HEK293 (cell line): ENCODE data around the gene CCDC195.

Experiments
- CTCF ChIA-PET: fragments of 350-600 bp; formaldehyde crosslinking; extraction: SDS; loops from one replicate; lab custom pipeline; 2021; ENCODE audit warnings: antibody characterized with exemption; lab: Yijun Ruan, JAX
- POLR2A ChIA-PET: fragments of 300-600 bp; formaldehyde crosslinking; extraction: SDS; loops from one replicate; lab custom pipeline; 2020; ENCODE audit warnings: antibody characterized with exemption, inconsistent platforms; lab: Yijun Ruan, JAX
- H3K27ac ChIP-seq: fragments of 200-500 bp; sonication (Bioruptor generic); 2 replicates; pipeline ENCODE4 v1.5.1; 2014; ENCODE audit warnings: low read depth, low read length, control low read depth, inconsistent platforms; ENCODE audit errors: extremely low read depth
- H3K36me3 ChIP-seq, 2 experiments: fragments of 200-500 bp in 1 of 2; sonication (Bioruptor generic) in 1 of 2; 1 replicate in 1 of 2; 2 replicates in 1 of 2; pipeline ENCODE4 v1.5.1; 2014 to 2017; ENCODE audit warnings: inconsistent platforms in 2 of 2, low read length in 2 of 2; ENCODE audit not compliant: control insufficient read depth in 2 of 2, insufficient read depth in 1 of 2
- H3K4me1 ChIP-seq: fragments of 200-500 bp; sonication (Bioruptor generic); 2 replicates; pipeline ENCODE4 v1.5.1; 2014; ENCODE audit warnings: mild to moderate bottlenecking, low read length, inconsistent platforms; ENCODE audit not compliant: control insufficient read depth, insufficient read depth
- H3K4me3 ChIP-seq: 2 replicates; pipeline ENCODE4 v1.5.1; 2011; ENCODE audit warnings: low read depth, mild to moderate bottlenecking, control low read depth, low read length, moderate library complexity
- H3K9me3 ChIP-seq: fragments of 200-500 bp; sonication (Bioruptor generic); 2 replicates; pipeline ENCODE4 v1.5.1; 2014; ENCODE audit warnings: low read depth, low read length, inconsistent platforms; ENCODE audit not compliant: control insufficient read depth, insufficient read depth
- IKZF3 ChIP-seq: fragments of 450-650 bp; IDR thresholded peaks from 2 replicates; pipeline ENCODE4 v1.5.0; 2018; ENCODE audit warnings: missing biosample characterization, mild to moderate bottlenecking, missing genetic modification characterization, moderate library complexity
- KLF8 ChIP-seq: fragments of 450-650 bp; formaldehyde crosslinking; IDR thresholded peaks from 2 replicates; pipeline ENCODE4 v1.5.1; 2016; ENCODE audit warnings: missing biosample characterization, missing genetic modification characterization
- OSR2 ChIP-seq: fragments of 450-650 bp; formaldehyde crosslinking; IDR thresholded peaks from 2 replicates; pipeline ENCODE4 v1.5.1; 2016; ENCODE audit warnings: missing biosample characterization, missing genetic modification characterization
- SETDB1 ChIP-seq: IDR thresholded peaks from one replicate; pipeline ENCODE4 v1.6.1; 2017; ENCODE audit warnings: mild to moderate bottlenecking, low read length, moderate library complexity, mixed read lengths; ENCODE audit not compliant: insufficient read length
- TRIM28 ChIP-seq: IDR thresholded peaks from 2 replicates; pipeline ENCODE4 v1.6.1; 2011; ENCODE audit warnings: low read length, control low read depth, borderline replicate concordance
- WT1 ChIP-seq: fragments of 450-650 bp; formaldehyde crosslinking; IDR thresholded peaks from 2 replicates; pipeline ENCODE4 v1.5.1; 2016; ENCODE audit warnings: missing biosample characterization, missing genetic modification characterization
- ZBTB17 ChIP-seq: fragments of 450-650 bp; formaldehyde crosslinking; IDR thresholded peaks from 2 replicates; pipeline ENCODE4 v1.5.1; 2016; ENCODE audit warnings: missing biosample characterization, missing genetic modification characterization
- ZNF112 ChIP-seq: fragments of 450-650 bp; formaldehyde crosslinking; IDR thresholded peaks from 2 replicates; pipeline ENCODE4 v1.5.0; 2017; ENCODE audit warnings: missing biosample characterization, missing genetic modification characterization
- ZNF311 ChIP-seq: fragments of 450-650 bp; formaldehyde crosslinking; IDR thresholded peaks from 2 replicates; pipeline ENCODE4 v1.5.1; 2017; ENCODE audit warnings: missing biosample characterization, missing genetic modification characterization, borderline replicate concordance
- ZNF585B ChIP-seq: fragments of 450-650 bp; formaldehyde crosslinking; IDR thresholded peaks from 2 replicates; pipeline ENCODE4 v1.5.1; 2016; ENCODE audit warnings: missing biosample characterization, missing genetic modification characterization
- ZNF777 ChIP-seq: fragments of 450-650 bp; formaldehyde crosslinking; IDR thresholded peaks from 2 replicates; pipeline ENCODE4 v1.5.1; 2017; ENCODE audit warnings: missing biosample characterization, missing genetic modification characterization, borderline replicate concordance
- ZXDB ChIP-seq: fragments of 450-650 bp; formaldehyde crosslinking; IDR thresholded peaks from 2 replicates; pipeline ENCODE4 v1.5.1; 2016; ENCODE audit warnings: missing biosample characterization, missing genetic modification characterization
- TF ChIP-seq, protein P1 (sequence below): fragments of 450-650 bp; formaldehyde crosslinking; IDR thresholded peaks from 2 replicates; pipeline ENCODE4 v1.5.1; 2016; ENCODE audit warnings: missing biosample characterization, missing genetic modification characterization
- TF ChIP-seq, protein P2 (sequence below): fragments of 450-650 bp; formaldehyde crosslinking; IDR thresholded peaks from 2 replicates; pipeline ENCODE4 v1.5.1; 2016; ENCODE audit warnings: missing biosample characterization, missing genetic modification characterization, low read depth
- TF ChIP-seq, protein P3 (sequence below): fragments of 450-650 bp; formaldehyde crosslinking; IDR thresholded peaks from 2 replicates; pipeline ENCODE4 v1.5.1; 2017; ENCODE audit warnings: missing biosample characterization, mild to moderate bottlenecking, missing genetic modification characterization, moderate library complexity

Gene CCDC195

DNA sequence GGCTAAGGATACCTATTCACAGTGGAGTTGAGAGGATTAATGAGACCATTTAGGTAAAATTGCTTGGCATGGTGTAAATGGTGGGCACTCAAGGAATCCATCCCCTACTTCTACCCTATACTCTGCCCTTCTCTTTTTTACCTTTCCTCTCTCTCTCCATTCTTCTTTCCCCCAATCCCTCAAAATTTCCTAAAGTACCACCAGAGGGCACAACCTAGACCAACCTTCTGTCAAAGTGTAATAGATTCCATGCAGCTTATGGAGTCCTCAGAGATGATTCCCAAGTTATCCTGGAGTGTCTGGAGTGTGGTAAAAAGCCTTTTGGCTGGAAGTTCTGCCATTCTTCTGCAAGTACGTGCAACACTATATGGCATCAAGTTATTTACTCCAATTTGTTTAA, 33.0 kb upstream of the CCDC195 start:
- POLR2A ChIA-PET = no interaction called here
- TF ChIP-seq, protein P1, sequence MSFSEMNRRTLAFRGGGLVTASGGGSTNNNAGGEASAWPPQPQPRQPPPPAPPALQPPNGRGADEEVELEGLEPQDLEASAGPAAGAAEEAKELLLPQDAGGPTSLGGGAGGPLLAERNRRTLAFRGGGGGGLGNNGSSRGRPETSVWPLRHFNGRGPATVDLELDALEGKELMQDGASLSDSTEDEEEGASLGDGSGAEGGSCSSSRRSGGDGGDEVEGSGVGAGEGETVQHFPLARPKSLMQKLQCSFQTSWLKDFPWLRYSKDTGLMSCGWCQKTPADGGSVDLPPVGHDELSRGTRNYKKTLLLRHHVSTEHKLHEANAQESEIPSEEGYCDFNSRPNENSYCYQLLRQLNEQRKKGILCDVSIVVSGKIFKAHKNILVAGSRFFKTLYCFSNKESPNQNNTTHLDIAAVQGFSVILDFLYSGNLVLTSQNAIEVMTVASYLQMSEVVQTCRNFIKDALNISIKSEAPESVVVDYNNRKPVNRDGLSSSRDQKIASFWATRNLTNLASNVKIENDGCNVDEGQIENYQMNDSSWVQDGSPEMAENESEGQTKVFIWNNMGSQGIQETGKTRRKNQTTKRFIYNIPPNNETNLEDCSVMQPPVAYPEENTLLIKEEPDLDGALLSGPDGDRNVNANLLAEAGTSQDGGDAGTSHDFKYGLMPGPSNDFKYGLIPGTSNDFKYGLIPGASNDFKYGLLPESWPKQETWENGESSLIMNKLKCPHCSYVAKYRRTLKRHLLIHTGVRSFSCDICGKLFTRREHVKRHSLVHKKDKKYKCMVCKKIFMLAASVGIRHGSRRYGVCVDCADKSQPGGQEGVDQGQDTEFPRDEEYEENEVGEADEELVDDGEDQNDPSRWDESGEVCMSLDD (tag by site-specific recombination) = no peak
- TF ChIP-seq, protein P2, sequence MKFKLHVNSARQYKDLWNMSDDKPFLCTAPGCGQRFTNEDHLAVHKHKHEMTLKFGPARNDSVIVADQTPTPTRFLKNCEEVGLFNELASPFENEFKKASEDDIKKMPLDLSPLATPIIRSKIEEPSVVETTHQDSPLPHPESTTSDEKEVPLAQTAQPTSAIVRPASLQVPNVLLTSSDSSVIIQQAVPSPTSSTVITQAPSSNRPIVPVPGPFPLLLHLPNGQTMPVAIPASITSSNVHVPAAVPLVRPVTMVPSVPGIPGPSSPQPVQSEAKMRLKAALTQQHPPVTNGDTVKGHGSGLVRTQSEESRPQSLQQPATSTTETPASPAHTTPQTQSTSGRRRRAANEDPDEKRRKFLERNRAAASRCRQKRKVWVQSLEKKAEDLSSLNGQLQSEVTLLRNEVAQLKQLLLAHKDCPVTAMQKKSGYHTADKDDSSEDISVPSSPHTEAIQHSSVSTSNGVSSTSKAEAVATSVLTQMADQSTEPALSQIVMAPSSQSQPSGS = no peak
- TF ChIP-seq, protein P3, sequence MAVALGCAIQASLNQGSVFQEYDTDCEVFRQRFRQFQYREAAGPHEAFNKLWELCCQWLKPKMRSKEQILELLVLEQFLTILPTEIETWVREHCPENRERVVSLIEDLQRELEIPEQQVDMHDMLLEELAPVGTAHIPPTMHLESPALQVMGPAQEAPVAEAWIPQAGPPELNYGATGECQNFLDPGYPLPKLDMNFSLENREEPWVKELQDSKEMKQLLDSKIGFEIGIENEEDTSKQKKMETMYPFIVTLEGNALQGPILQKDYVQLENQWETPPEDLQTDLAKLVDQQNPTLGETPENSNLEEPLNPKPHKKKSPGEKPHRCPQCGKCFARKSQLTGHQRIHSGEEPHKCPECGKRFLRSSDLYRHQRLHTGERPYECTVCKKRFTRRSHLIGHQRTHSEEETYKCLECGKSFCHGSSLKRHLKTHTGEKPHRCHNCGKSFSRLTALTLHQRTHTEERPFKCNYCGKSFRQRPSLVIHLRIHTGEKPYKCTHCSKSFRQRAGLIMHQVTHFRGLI (tag by site-specific recombination) = no peak
- no peak for TF ChIP-seq WT1
- TF ChIP-seq OSR2 = no peak
- no peak for TF ChIP-seq ZBTB17
- no peak for TF ChIP-seq ZNF112 (tag by site-specific recombination)
- TF ChIP-seq IKZF3 = no peak
- no peak for TF ChIP-seq KLF8 (tag by site-specific recombination)
- H3K4me1 ChIP-seq = no peaks in the 10 kb centered on the region
- no peaks in the 10 kb centered on the region for H3K9me3 ChIP-seq
- no peak overlapping the region for H3K27ac ChIP-seq
- H3K36me3 ChIP-seq = no peaks in the 10 kb centered on the region
- CTCF ChIA-PET = no interaction called here
- no peak overlapping the region for H3K4me3 ChIP-seq

DNA sequence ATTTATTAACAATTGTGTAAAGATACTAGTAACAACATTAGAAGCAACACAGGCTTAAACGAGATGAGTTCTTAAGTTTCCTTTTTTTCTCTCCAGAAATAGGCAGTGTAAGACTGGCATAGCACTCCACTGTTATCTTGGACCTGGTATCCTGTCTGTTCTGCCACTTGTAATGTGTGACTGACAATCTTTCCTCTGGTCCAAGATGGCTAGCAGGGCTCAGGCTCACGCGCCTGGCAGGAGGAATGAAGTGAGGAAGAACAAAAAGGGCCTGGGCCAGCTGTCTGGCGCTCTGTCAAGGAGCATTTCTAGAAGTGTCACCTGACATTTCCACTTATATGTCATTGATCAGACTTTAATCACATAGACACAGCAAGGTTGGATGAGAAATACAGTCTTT, 31.6 kb upstream of the CCDC195 start:
- Histone ChIP-seq H3K4me1 (no peaks in the 10 kb centered on the region), H3K27ac (no peak overlapping the region), H3K9me3 (no peaks in the 10 kb centered on the region), H3K4me3 (no peak overlapping the region), H3K36me3 (no peaks in the 10 kb centered on the region)
- CTCF ChIA-PET = no interaction called here
- POLR2A ChIA-PET = no interaction called here
- TF ChIP-seq ZNF311 (tag by site-specific recombination) = no peak
- no peak for TF ChIP-seq ZNF777 (tag by site-specific recombination)

DNA sequence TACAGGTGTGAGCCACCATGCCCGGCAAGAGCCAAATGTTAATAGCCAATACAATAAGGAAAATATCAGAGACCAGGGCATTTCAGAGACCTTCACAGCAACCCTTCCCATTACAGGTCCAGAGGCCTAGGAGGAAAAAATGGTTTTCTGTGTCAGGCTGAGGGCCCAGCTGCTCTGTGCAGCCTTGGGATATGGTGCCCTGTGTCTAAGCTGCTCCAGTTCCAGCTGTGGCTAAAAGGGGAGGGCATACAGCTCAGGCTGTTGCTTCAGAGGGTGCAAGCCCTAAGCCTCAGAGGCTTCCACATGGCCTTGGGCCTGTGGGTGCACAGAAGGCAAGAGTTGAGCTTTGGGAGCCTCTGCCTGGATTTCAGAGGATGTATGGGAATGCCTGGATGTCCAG, 20.1 kb upstream of the CCDC195 start:
- ChIA-PET POLR2A (no interaction called here), CTCF (no interaction called here)
- no peak overlapping the region for H3K4me3 ChIP-seq
- TF ChIP-seq TRIM28 (peak; percentile 96), ZBTB17 (no peak), ZNF585B (tag by site-specific recombination) (peak; percentile 97), SETDB1 (peak; percentile 80)
- no peaks in the 10 kb centered on the region for H3K4me1 ChIP-seq
- H3K9me3 ChIP-seq = no peaks in the 10 kb centered on the region
- no peaks in the 10 kb centered on the region for H3K36me3 ChIP-seq
- no peak overlapping the region for H3K27ac ChIP-seq

DNA sequence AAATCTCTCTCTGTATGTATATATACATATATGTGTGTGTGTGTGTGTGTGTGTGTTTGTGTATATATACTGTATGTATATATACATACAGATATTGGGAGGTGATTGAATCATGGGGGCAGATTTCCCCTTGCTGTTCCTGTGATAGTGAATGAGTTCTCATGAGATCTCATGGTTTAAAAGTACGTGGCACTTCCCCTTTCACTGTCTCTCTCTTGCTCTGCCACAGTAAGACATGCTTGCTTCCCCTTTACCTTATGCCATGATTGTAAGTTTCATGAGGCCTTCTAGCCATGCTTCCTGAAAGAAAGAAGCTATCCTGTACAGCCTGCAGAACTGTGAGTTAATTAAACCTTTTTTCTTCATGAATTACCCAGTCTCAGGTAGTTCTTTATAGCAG, 18.8 kb upstream of the CCDC195 start:
- H3K27ac ChIP-seq = no peak overlapping the region
- ChIA-PET CTCF (interaction anchor here (1.4 to 1.8 kb wide), 2 partner anchors 11 to 268 kb away, joined by 4 to 6 read pairs; no protein-coding TSS in a partner anchor), POLR2A (no interaction called here)
- no peaks in the 10 kb centered on the region for H3K4me1 ChIP-seq
- no peaks in the 10 kb centered on the region for H3K36me3 ChIP-seq
- H3K4me3 ChIP-seq = no peak overlapping the region
- no peaks in the 10 kb centered on the region for H3K9me3 ChIP-seq
- no peak for TF ChIP-seq ZXDB (tag by site-specific recombination)
